Epithelial cell of esophagus (primary cell): ENCODE data around the gene PLCB1.

Source experiments
- DNase-seq: peaks from one replicate; pipeline ENCODE4 v3.0.0; 2010; ENCODE audit warnings: low read depth
- H3K4me3 ChIP-seq: 2 replicates; pipeline ENCODE4 v1.5.1; 2011; ENCODE audit warnings: mild to moderate bottlenecking, low read length, control low read depth
- TF ChIP-seq, protein P1 (sequence below): IDR thresholded peaks from 2 replicates; pipeline ENCODE4 v1.5.1; 2011; ENCODE audit warnings: low read depth, mild to moderate bottlenecking, low read length, control low read depth, inconsistent platforms; ENCODE audit not compliant: insufficient read depth; ENCODE audit errors: missing control alignments

Gene PLCB1

GRCh38 chr20:8168785-8169288, 36.8 kb downstream of the PLCB1 start:
- TF ChIP-seq, protein P1, sequence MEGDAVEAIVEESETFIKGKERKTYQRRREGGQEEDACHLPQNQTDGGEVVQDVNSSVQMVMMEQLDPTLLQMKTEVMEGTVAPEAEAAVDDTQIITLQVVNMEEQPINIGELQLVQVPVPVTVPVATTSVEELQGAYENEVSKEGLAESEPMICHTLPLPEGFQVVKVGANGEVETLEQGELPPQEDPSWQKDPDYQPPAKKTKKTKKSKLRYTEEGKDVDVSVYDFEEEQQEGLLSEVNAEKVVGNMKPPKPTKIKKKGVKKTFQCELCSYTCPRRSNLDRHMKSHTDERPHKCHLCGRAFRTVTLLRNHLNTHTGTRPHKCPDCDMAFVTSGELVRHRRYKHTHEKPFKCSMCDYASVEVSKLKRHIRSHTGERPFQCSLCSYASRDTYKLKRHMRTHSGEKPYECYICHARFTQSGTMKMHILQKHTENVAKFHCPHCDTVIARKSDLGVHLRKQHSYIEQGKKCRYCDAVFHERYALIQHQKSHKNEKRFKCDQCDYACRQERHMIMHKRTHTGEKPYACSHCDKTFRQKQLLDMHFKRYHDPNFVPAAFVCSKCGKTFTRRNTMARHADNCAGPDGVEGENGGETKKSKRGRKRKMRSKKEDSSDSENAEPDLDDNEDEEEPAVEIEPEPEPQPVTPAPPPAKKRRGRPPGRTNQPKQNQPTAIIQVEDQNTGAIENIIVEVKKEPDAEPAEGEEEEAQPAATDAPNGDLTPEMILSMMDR: no peak
- DNase-seq: no peak

DNA sequence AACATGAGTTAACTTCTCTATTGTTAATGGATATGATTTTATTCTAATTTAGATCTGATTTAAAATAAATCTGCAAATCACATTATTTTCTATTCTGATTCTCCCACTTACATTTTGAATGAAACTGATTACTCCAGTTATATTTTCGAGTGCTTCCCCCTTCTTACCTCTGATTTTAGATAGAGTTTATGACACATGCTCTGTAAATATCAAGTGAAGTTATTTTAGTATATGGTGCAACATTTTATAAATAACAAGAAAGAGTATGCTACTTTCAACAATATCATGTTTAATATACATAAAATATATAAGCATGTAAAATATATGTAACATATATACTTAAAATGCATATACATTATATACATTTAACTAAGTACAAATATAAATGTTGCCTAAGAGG, 38.9 kb downstream of the PLCB1 start:
- TF ChIP-seq, protein P1: no peak
- H3K4me3 ChIP-seq: no peak overlapping the region
- no peak for DNase-seq

More at GRCh38 chr20:8168785-8169288, 36.8 kb downstream of the PLCB1 start:
- H3K4me3 ChIP-seq: no peak overlapping the region

DNA sequence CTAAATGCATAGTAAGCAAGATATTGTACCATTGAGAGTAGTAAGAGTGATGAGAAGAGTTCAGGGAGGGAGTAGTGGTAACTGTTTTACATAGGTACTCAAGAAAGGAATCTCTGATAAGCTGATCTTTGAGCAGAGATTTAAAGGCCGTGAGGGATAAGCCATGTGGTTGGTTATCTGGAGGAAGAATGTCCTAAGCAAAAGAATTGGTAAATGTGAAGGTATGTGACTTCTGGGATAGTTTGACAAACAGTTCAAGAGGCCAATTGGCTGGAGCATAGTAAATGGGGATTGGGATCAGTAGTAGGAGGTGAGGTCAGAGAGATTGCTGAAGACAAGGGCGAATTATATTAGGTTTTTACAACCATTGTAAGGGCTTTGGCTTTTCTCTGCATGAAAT, 40.1 kb downstream of the PLCB1 start:
- TF ChIP-seq, protein P1: no peak
- H3K4me3 ChIP-seq: no peak overlapping the region
- DNase-seq: no peak

GRCh38 chr20:8175741-8176675, 43.9 kb downstream of the PLCB1 start:
- DNase-seq: no peak
- H3K4me3 ChIP-seq: no peak overlapping the region
- TF ChIP-seq, protein P1: no peak

GRCh38 chr20:8183526-8183925, 51.5 kb downstream of the PLCB1 start:
- DNase-seq: peak; percentile 40
- no peak overlapping the region for H3K4me3 ChIP-seq
- TF ChIP-seq, protein P1: no peak

DNA sequence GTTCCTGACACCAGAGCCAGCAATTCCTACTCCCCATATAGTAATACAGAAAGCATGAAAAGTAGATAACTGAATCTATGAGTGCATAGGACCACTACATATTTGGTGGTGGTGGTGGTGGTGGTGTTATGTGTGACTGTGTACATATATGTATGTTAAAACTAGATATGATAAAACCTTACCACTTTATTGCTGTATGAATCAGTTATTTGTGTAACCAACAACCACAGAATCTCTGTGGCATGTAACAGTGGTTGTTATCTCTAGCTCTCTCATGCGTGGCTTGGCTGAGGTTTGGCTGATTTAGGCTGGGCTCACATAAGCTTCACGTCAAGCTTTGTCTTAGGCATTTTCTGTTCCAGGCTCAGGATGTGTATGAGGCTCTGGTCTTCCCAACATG, 55.7 kb downstream of the PLCB1 start:
- TF ChIP-seq, protein P1: no peak

More for the DNA sequence above, 55.7 kb downstream of the PLCB1 start:
- DNase-seq: no peak
- H3K4me3 ChIP-seq: no peak overlapping the region
